ENCODE results near the gene ZNF480.
"Not testable (repeated sequence)": the region's sequence is repeated elsewhere in the genome, so short reads cannot be mapped to it uniquely, and the experiment has no call there.

The ZNF480 gene

GRCh38 chr19:52336791-52337381 lies 39.9 kb downstream of the ZNF480 start:
- peak overlapping the region; percentile 71 for H3K4me3 ChIP-seq (ENCODE audit: low read depth, low read length)
- DNase-seq (ENCODE audit: low read depth): no peak
- TF ChIP-seq, protein P1, sequence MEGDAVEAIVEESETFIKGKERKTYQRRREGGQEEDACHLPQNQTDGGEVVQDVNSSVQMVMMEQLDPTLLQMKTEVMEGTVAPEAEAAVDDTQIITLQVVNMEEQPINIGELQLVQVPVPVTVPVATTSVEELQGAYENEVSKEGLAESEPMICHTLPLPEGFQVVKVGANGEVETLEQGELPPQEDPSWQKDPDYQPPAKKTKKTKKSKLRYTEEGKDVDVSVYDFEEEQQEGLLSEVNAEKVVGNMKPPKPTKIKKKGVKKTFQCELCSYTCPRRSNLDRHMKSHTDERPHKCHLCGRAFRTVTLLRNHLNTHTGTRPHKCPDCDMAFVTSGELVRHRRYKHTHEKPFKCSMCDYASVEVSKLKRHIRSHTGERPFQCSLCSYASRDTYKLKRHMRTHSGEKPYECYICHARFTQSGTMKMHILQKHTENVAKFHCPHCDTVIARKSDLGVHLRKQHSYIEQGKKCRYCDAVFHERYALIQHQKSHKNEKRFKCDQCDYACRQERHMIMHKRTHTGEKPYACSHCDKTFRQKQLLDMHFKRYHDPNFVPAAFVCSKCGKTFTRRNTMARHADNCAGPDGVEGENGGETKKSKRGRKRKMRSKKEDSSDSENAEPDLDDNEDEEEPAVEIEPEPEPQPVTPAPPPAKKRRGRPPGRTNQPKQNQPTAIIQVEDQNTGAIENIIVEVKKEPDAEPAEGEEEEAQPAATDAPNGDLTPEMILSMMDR (IDR thresholded peaks at IDR 0.05; ENCODE audit: insufficient read depth, low read depth, low read length, missing control alignments): no peak

DNA sequence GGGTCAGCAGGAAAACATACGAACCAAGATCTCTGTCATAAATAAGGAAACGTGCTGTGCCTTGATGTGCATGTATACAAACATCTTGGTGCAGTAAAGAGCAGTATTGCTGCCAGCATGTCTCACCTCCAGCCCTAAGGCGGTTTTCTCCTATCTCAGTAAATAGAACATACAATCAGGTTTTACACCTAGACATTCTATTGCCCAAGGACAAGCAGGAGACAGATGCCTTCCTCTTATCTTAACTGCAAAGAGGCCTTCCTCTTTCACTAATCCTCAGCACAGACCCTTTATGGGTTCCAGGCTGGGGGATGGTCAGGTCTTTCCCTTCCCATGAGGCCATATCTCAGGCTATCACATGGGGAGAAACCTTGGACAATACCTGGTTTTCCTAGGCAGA lies 42.1 kb downstream of the ZNF480 start:
- H3K4me3 ChIP-seq (ENCODE audit: low read depth, low read length); DNase-seq (ENCODE audit: low read depth): not testable (repeated sequence)

- TF ChIP-seq, protein P1 (IDR thresholded peaks at IDR 0.05; ENCODE audit: insufficient read depth, low read depth, low read length, missing control alignments): peak; percentile 24
- DNase-seq (ENCODE audit: low read depth): peak; percentile 45
- H3K4me3 ChIP-seq (ENCODE audit: low read depth, low read length): no peak overlapping the region
Observed at GRCh38 chr19:52343548-52343947, 46.6 kb downstream of the ZNF480 start.

DNA sequence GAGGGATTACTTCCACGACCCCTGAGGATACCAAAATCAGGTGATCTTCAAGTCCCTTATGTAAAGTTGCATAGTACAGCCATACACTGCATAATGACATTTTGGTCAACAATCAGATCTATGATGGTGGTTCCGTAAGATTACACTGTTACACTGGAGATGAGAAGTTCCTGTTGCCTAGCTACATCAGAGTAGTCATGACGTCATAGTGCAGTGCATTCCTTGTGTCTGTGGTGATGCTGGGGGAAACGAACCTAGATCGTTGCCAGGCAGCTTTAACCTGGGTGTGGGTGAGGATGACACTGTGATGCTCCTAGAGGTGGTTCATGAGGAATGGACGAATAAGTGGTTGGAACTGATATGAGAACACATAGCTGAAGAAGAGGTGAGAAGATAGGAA lies 48.2 kb downstream of the ZNF480 start:
- TF ChIP-seq, protein P1 (IDR thresholded peaks at IDR 0.05; ENCODE audit: insufficient read depth, low read depth, low read length, missing control alignments): no peak
- no peak overlapping the region for H3K4me3 ChIP-seq (ENCODE audit: low read depth, low read length)
- no peak for DNase-seq (ENCODE audit: low read depth)

GRCh38 chr19:52351512-52351911 lies 54.5 kb downstream of the ZNF480 start:
- DNase-seq (ENCODE audit: low read depth): no peak

DNA sequence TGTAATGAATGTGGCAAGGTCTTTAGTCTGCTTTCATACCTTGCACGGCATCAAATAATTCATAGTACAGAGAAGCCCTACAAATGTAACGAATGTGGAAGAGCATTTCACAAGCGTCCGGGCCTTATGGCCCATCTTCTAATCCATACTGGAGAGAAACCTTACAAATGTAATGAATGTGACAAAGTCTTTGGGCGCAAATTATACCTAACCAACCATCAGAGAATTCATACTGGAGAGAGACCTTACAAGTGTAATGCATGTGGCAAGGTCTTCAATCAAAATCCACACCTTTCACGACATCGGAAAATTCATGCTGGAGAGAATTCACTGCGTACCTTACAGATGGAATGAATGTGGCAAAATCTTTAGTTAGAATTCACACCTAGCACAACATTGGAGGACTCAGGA lies 69.5 kb downstream of the ZNF480 start:
- no peak overlapping the region for H3K4me3 ChIP-seq (ENCODE audit: low read depth, low read length)

More at GRCh38 chr19:52351512-52351911, 54.5 kb downstream of the ZNF480 start:
- H3K4me3 ChIP-seq (ENCODE audit: low read depth, low read length): no peak overlapping the region
- TF ChIP-seq, protein P1 (IDR thresholded peaks at IDR 0.05; ENCODE audit: insufficient read depth, low read depth, low read length, missing control alignments): no peak

GRCh38 chr19:52369559-52370340 lies 72.8 kb downstream of the ZNF480 start, which contains the start of gene ZNF880:
Gene ZNF880 (plus strand): TSS chr19:52369923. CDS start chr19:52369966, 43 bp downstream.
- DNase-seq (ENCODE audit: low read depth): peak; percentile 22
- no peak within 1 kb of the TSS for H3K4me3 ChIP-seq (ENCODE audit: low read depth, low read length)
- TF ChIP-seq, protein P1 (IDR thresholded peaks at IDR 0.05; ENCODE audit: insufficient read depth, low read depth, low read length, missing control alignments): no peak

More for the DNA sequence above, 69.5 kb downstream of the ZNF480 start:
- TF ChIP-seq, protein P1 (IDR thresholded peaks at IDR 0.05; ENCODE audit: insufficient read depth, low read depth, low read length, missing control alignments): no peak
- no peak for DNase-seq (ENCODE audit: low read depth)

All from GM12865 (cell line).